PC-3 (cell line): Measurements from ENCODE around the gene KCNC4.

Source experiments
- EZH2phosphoT487 ChIP-seq: fragments of 300-600 bp; sonication (generic); IDR thresholded peaks from 2 replicates; pipeline ENCODE4 v1.6.1; 2018; ENCODE audit warnings: mild to moderate bottlenecking, antibody characterized with exemption, low read length, borderline replicate concordance
- TF ChIP-seq, protein P1 (sequence below): fragments of 300-600 bp; sonication (generic); conservative IDR thresholded peaks from 2 replicates; pipeline ENCODE4 v1.5.1; 2017; ENCODE audit warnings: antibody characterized with exemption, low read depth, mild to moderate bottlenecking, low read length

DNA sequence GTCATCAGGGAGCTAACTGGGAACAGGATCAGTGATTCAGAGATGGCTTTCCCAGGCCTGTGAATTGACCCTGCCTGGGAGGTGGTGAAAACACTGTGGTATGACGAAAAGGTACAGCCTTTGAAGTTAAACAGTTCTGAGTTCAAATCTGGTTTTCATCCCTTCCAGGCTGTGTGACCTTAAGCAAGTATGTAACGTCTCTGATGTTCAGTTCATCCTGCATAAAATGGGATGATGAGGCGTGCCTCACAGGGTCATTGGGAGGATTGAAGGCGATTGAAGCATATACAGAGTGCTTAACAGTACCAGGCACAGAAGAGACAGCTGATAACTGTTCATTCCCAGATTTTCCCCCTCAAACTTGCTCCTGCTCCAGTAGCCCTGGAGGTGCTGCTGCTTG lies 11.0 kb downstream of the KCNC4 start:
- TF ChIP-seq, protein P1, sequence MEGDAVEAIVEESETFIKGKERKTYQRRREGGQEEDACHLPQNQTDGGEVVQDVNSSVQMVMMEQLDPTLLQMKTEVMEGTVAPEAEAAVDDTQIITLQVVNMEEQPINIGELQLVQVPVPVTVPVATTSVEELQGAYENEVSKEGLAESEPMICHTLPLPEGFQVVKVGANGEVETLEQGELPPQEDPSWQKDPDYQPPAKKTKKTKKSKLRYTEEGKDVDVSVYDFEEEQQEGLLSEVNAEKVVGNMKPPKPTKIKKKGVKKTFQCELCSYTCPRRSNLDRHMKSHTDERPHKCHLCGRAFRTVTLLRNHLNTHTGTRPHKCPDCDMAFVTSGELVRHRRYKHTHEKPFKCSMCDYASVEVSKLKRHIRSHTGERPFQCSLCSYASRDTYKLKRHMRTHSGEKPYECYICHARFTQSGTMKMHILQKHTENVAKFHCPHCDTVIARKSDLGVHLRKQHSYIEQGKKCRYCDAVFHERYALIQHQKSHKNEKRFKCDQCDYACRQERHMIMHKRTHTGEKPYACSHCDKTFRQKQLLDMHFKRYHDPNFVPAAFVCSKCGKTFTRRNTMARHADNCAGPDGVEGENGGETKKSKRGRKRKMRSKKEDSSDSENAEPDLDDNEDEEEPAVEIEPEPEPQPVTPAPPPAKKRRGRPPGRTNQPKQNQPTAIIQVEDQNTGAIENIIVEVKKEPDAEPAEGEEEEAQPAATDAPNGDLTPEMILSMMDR, result no peak
- TF ChIP-seq EZH2phosphoT487, result no peak
